ENCODE measurements around the gene HYAL3. TPM values are rescaled to one million over a fixed set of nuclear protein-coding genes. Genes with fewer than 3 reads are reported as not detected.

Gene HYAL3
- polyA plus RNA-seq, 1 experiment = 8.5 TPM

GRCh38 chr3:50330330-50330729 is 31.1 kb upstream of the HYAL3 start:
- Histone ChIP-seq H3K4me3 (ENCODE audit: low read depth, low read length) (no peak overlapping the region), H3K27me3 (ENCODE audit: control insufficient read depth, insufficient read depth, low read length) (no peaks in the 10 kb centered on the region), H3K36me3 (ENCODE audit: control insufficient read depth, insufficient read depth, low read length) (peaks cover 27% of the 10 kb centered on the region)
- TF ChIP-seq CTCF (IDR thresholded peaks at IDR 0.05; ENCODE audit: insufficient read depth, low read depth, low read length) = no peak
- DNase-seq (ENCODE audit: low read depth) = no peak
- POLR2A ChIA-PET = no interaction called here
- CTCF ChIA-PET = no interaction called here

- DNase-seq (ENCODE audit: low read depth) = peak; percentile 74
- TF ChIP-seq CTCF (IDR thresholded peaks at IDR 0.05; ENCODE audit: insufficient read depth, low read depth, low read length) = no peak
- Histone ChIP-seq H3K4me3 (ENCODE audit: low read depth, low read length) (peak within 1 kb of the TSS; percentile 72), H3K36me3 (ENCODE audit: control insufficient read depth, insufficient read depth, low read length) (peaks cover 27% of the 10 kb centered on the region), H3K27me3 (ENCODE audit: control insufficient read depth, insufficient read depth, low read length) (no peaks in the 10 kb centered on the region)
- ChIA-PET CTCF (interaction anchor here (0.9 to 2.1 kb wide), 6 partner anchors 9 to 134 kb away, joined by 4 to 11 read pairs (median 5); partner anchors contain the start of genes GNAI2 and SEMA3B), POLR2A (interaction anchor here (1.6 kb wide), 1 partner anchor 9 kb away, joined by 5 read pairs; no protein-coding TSS in a partner anchor)
These were observed 28.9 kb upstream of the HYAL3 start, which contains the start of gene TUSC2 for GRCh38 chr3:50327943-50328691. Gene TUSC2 (minus strand): TSS chr3:50328223. CDS start chr3:50328099, 124 bp downstream.

GRCh38 chr3:50327129-50327528 is 27.9 kb upstream of the HYAL3 start:
- peaks cover 26% of the 10 kb centered on the region for H3K36me3 ChIP-seq (ENCODE audit: control insufficient read depth, insufficient read depth, low read length)
- CTCF ChIA-PET = interaction anchor here (1.6 to 2.1 kb wide), 4 partner anchors 10 to 133 kb away, joined by 5 to 11 read pairs (median 6); partner anchors contain the start of gene SEMA3B
- H3K4me3 ChIP-seq (ENCODE audit: low read depth, low read length) = peak overlapping the region; percentile 72
- TF ChIP-seq CTCF (IDR thresholded peaks at IDR 0.05; ENCODE audit: insufficient read depth, low read depth, low read length) = no peak
- DNase-seq (ENCODE audit: low read depth) = no peak
- H3K27me3 ChIP-seq (ENCODE audit: control insufficient read depth, insufficient read depth, low read length) = no peaks in the 10 kb centered on the region
- POLR2A ChIA-PET = interaction anchor here (1.6 kb wide), 1 partner anchor 10 kb away, joined by 5 read pairs; no protein-coding TSS in a partner anchor

GRCh38 chr3:50326182-50326541 is 27.0 kb upstream of the HYAL3 start:
- H3K36me3 ChIP-seq (ENCODE audit: control insufficient read depth, insufficient read depth, low read length) = peaks cover 16% of the 10 kb centered on the region
- no peak overlapping the region for H3K4me3 ChIP-seq (ENCODE audit: low read depth, low read length)
- no peak for DNase-seq (ENCODE audit: low read depth)
- TF ChIP-seq CTCF (IDR thresholded peaks at IDR 0.05; ENCODE audit: insufficient read depth, low read depth, low read length) = no peak
- ChIA-PET POLR2A (no interaction called here), CTCF (interaction anchor here (0.9 kb wide), 1 partner anchor 133 kb away, joined by 3 read pairs; no protein-coding TSS in a partner anchor)
- H3K27me3 ChIP-seq (ENCODE audit: control insufficient read depth, insufficient read depth, low read length) = no peaks in the 10 kb centered on the region

GRCh38 chr3:50325497-50326181 is 26.4 kb upstream of the HYAL3 start:
- no peak for DNase-seq (ENCODE audit: low read depth)
- POLR2A ChIA-PET = no interaction called here
- CTCF ChIA-PET = interaction anchor here (0.8 to 3.0 kb wide), 6 partner anchors 10 to 132 kb away, joined by 3 to 32 read pairs (median 14); no protein-coding TSS in a partner anchor
- TF ChIP-seq CTCF (IDR thresholded peaks at IDR 0.05; ENCODE audit: insufficient read depth, low read depth, low read length) = no peak
- no peak overlapping the region for H3K4me3 ChIP-seq (ENCODE audit: low read depth, low read length)
- no peaks in the 10 kb centered on the region for H3K27me3 ChIP-seq (ENCODE audit: control insufficient read depth, insufficient read depth, low read length)
- peaks cover 12% of the 10 kb centered on the region for H3K36me3 ChIP-seq (ENCODE audit: control insufficient read depth, insufficient read depth, low read length)

Measured in BJ (cell line).